ENCODE measurements around the gene CFAP100. TPM values are rescaled to one million over a fixed set of nuclear protein-coding genes. Genes with fewer than 3 reads are reported as not detected.

CFAP100 gene
- total RNA-seq, result not detected in 2 replicates

DNA sequence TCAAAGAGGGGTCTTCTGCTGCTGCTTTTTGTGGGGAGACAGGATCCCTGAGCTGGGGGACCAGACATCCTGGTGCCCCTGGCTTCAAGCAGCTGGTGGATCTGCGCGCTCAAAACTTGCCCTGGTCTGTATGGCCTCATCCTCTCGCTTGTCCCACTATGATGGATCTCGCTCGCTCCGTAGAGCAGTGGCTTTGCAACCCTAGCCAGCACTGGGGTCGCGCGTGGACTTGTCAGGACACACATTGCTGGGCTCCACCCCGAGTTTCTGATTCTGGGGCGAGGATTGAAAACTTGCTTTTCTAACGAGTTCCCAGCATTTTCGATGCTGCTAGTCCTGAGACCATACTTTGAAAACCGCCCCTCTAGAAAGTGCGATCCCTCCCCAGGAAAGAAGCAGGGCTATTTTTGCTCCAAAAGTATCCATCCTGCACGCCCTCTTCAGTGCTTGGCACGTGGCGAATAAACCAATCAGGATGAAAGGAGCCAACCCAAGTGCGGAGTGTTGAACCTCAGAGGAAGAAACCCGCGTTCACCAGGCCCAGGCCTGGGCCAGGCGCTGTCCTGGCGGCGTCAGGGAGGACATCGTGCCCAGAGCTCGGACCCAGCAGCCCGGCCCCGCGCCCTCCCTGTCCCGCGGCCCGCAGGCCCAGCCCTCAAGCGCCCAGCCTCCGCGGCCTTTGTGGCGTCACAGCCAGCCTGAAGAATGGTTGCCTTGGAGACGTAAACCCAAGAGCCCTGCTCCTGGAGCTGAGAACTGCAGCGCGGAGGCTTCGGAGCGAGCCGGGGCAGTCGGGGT, at the start of gene CFAP100:
TSS of gene CFAP100 (plus strand) at position 731 of the 798 bp plus-strand sequence. CDS start 1,092 bp downstream, outside the sequence.

DNA sequence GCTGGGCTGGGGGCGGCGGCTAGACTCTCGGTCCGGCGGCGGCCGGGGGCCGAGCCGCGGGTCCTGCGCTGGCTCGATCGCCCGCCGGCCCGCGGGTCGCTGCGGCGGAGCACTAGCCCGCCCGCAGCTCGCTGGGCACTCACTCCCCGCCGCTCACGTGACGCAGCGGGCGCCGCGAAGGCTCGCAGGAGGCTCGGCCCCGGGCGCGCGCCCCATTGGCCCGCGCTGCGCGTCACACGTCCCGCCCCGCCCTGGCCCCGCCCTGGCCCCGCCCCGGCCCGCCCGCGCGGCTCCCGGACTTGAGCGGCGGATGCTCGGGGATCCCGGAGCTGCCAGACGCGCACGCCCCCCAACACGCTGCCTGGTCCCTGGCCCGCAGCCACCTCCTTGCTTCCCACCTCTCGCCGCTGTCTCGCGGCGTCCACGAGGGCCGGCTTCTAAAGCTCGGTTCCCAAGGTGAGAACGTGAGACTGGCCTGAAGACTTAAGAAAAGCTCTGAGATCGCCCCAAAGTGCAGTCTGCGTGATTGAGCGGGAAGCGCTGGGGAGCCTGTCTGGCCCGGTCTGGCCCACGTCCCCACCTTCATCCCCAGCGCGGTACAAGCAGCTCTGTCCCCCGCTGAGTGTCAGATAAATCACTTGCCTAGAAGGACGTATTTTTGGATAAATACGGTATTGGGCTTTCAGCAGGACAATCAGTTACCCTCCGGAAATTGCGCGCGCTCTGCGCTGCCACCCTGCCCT, 37.2 kb upstream of the CFAP100 start, which contains the start of gene KLF15:
TSS of gene KLF15 (minus strand) at position 114 of the 743 bp plus-strand sequence. CDS start 4,486 bp downstream, outside the sequence.

DNA sequence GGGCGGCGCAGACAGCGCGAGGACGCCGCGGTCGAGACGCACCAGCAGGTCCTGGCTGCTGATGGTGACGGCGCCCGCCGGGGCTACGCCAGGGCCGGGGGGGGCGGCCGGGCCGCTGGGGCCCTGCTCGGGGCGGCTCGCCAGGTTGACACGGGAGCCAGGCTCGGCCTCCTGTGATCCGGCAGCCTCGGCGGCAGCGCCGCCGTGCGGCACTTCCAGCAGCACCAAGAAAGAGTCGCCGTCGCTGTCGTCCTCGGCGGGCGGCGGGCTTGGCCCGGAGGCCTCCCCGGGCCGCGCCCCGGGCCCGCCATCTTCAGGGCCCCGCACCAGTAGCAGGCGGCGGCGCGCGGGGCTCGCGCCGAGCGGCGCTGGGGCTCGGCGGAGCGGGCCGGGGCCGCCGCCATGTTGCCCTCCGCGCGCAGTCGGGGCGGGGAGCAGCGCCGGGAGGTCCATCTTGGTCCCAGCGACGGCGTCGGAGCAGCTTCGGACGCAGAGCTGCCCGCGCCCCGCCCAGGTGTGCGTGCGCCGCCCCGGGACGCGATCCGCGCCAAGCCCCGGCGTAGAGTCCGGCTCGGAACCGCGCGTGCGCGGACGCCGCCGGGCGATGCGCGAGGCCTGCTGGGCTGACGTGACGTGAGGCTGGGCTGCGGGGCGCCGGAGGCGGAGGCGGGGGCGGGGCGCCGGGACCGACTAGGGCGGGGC, 80.9 kb downstream of the CFAP100 start, which contains the start of gene ZXDC:
TSS of gene ZXDC (minus strand) at position 479 of the 702 bp plus-strand sequence. CDS start at position 453, 26 bp downstream.

Other genes with a start within 250 kb of the CFAP100 start
- under 0.01 TPM in 1 of 2 replicates, not detected in the other for gene ALDH1L1, start 214.3 kb upstream of the CFAP100 start, total RNA-seq
- 3.1 and 3.6 TPM in 2 replicates for gene KLF15, start 37.5 kb upstream of the CFAP100 start, total RNA-seq
- 16.6 and 17.7 TPM in 2 replicates for gene ZXDC, start 81.0 kb downstream of the CFAP100 start, total RNA-seq
- gene UROC1, start 122.9 kb downstream of the CFAP100 start, total RNA-seq, result not detected in 2 replicates
- 0.09 TPM in 1 of 2 replicates, not detected in the other for gene CHST13, start 129.2 kb downstream of the CFAP100 start, total RNA-seq
- gene C3orf22, start 164.0 kb downstream of the CFAP100 start, total RNA-seq, result not detected in 2 replicates

Data from smooth muscle cell of bladder (primary cell).